ENCODE measurements around the gene MYH11. TPM values are rescaled to one million over a fixed set of nuclear protein-coding genes. Genes with fewer than 3 reads are reported as not detected.

MYH11 gene
- total and polyA plus RNA-seq, 2 experiments from 2014 or later: 1.6 to 5.9 TPM

DNA sequence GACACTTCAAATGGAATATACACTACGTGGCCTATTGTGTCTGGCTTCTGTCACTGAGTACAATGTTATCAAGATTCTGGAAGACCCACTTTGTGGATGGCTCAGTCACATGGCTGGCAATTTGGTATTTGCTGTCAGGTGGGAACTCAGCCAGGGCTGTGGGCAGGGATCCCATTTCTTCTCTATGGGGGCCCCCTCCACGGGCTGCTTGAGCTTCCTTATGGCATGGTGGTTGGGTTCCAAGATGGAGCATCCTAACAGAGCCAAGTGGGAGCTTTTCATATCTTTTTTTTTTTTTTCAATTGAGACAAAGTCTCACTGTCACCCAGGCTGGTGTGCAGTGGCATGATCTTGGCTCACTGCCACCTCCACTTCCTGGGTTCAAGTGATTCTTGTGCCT lies 49.6 kb upstream of the MYH11 start (continued):
- TF ChIP-seq ZNF462 (CRISPR knock-in tag; IDR thresholded peaks at IDR 0.05) (no peak), STAT1 (IDR thresholded peaks at IDR 0.05; ENCODE audit: unreplicated experiment) (no peak), CREB1 (CRISPR knock-in tag; IDR thresholded peaks at IDR 0.05; ENCODE audit: low read depth) (no peak), JUNB (IDR thresholded peaks at IDR 0.05; ENCODE audit: unreplicated experiment) (no peak), NANOG (IDR thresholded peaks at IDR 0.05; ENCODE audit: borderline replicate concordance) (no peak), ZNF331 (CRISPR knock-in tag; IDR thresholded peaks at IDR 0.05; ENCODE audit: low read depth) (no peak)

DNA sequence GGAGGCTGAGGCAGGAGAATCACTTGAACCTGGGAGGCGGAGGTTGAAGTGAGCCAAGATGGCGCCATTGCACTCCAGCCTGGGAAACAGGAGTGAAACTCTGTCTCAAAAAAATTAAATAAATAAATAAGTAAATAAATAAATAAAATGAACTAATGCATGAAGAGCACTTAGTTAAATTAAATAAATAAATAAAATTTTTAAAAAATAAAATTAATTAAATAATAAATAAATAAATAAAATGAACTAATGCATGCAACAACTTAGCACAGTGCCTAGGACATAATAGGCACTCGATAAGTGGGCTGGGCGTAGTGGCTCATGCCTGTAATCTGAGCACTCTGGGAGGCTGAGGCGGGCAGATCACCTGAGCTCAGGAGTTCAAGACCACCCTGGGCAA lies 47.1 kb upstream of the MYH11 start:
- no peaks in the 10 kb centered on the region for H3K4me1 ChIP-seq (ENCODE audit: insufficient read depth)
- H3K4me3 ChIP-seq: no peak overlapping the region
- H3K4me2 ChIP-seq: no peak overlapping the region
- H3K79me2 ChIP-seq (replicated peaks; ENCODE audit: insufficient read depth): no peaks in the 10 kb centered on the region
- no peak for ATAC-seq
- no peak overlapping the region for H3K4me3 Mint-ChIP-seq
- H3K27ac ChIP-seq (ENCODE audit: low read depth): no peak overlapping the region
- 0 out of 3 replicates have a peak, but pooled peaks cover 3% of the 10 kb centered on the region for H3K36me3 Mint-ChIP-seq (ENCODE audit: low read depth)
- H4K20me1 ChIP-seq (replicated peaks; ENCODE audit: insufficient read depth): no peaks in the 10 kb centered on the region
- H3K4me1 Mint-ChIP-seq: no peaks in the 10 kb centered on the region
- H3F3A ChIP-seq (replicated peaks; ENCODE audit: low read depth): no peaks in the 10 kb centered on the region
- DNase-seq (ENCODE audit: low spot score): no peak
- H3K9me3 Mint-ChIP-seq: peaks cover 4% of the 10 kb centered on the region; the same call in 2 of the 3 replicates
- H3K36me3 ChIP-seq (ENCODE audit: insufficient read depth): no peaks in the 10 kb centered on the region
- H3K27me3 Mint-ChIP-seq (ENCODE audit: insufficient read depth, low read depth, poor library complexity): peaks cover 7% of the 10 kb centered on the region
- H3K27me3 ChIP-seq (ENCODE audit: insufficient read depth): no peaks in the 10 kb centered on the region
- H3K9me2 ChIP-seq (ENCODE audit: insufficient read depth): no peaks in the 10 kb centered on the region
- no peak overlapping the region for H2AFZ ChIP-seq
- H3K27ac Mint-ChIP-seq: no peak overlapping the region
- TF ChIP-seq NANOG (IDR thresholded peaks at IDR 0.05; ENCODE audit: borderline replicate concordance) (no peak), STAT1 (IDR thresholded peaks at IDR 0.05; ENCODE audit: unreplicated experiment) (no peak), ETS1 (IDR thresholded peaks at IDR 0.05) (no peak), ZNF331 (CRISPR knock-in tag; IDR thresholded peaks at IDR 0.05; ENCODE audit: low read depth) (no peak), ZNF114 (CRISPR knock-in tag; IDR thresholded peaks at IDR 0.05) (no peak), EZH2phosphoT487 (IDR thresholded peaks at IDR 0.05; ENCODE audit: unreplicated experiment) (no peak), EZH2 (IDR thresholded peaks at IDR 0.05; ENCODE audit: low read depth, unreplicated experiment) (no peak), CREB1 (CRISPR knock-in tag; IDR thresholded peaks at IDR 0.05; ENCODE audit: low read depth) (no peak), JUNB (IDR thresholded peaks at IDR 0.05; ENCODE audit: unreplicated experiment) (no peak), REST (IDR thresholded peaks at IDR 0.05; ENCODE audit: unreplicated experiment) (no peak)
- TF ChIP-seq, protein P1, sequence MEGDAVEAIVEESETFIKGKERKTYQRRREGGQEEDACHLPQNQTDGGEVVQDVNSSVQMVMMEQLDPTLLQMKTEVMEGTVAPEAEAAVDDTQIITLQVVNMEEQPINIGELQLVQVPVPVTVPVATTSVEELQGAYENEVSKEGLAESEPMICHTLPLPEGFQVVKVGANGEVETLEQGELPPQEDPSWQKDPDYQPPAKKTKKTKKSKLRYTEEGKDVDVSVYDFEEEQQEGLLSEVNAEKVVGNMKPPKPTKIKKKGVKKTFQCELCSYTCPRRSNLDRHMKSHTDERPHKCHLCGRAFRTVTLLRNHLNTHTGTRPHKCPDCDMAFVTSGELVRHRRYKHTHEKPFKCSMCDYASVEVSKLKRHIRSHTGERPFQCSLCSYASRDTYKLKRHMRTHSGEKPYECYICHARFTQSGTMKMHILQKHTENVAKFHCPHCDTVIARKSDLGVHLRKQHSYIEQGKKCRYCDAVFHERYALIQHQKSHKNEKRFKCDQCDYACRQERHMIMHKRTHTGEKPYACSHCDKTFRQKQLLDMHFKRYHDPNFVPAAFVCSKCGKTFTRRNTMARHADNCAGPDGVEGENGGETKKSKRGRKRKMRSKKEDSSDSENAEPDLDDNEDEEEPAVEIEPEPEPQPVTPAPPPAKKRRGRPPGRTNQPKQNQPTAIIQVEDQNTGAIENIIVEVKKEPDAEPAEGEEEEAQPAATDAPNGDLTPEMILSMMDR (conservative IDR thresholded peaks at IDR 0.05; ENCODE audit: low read depth in 2 of 2): no peak
